ENCODE results near the gene PRICKLE2.

DNA sequence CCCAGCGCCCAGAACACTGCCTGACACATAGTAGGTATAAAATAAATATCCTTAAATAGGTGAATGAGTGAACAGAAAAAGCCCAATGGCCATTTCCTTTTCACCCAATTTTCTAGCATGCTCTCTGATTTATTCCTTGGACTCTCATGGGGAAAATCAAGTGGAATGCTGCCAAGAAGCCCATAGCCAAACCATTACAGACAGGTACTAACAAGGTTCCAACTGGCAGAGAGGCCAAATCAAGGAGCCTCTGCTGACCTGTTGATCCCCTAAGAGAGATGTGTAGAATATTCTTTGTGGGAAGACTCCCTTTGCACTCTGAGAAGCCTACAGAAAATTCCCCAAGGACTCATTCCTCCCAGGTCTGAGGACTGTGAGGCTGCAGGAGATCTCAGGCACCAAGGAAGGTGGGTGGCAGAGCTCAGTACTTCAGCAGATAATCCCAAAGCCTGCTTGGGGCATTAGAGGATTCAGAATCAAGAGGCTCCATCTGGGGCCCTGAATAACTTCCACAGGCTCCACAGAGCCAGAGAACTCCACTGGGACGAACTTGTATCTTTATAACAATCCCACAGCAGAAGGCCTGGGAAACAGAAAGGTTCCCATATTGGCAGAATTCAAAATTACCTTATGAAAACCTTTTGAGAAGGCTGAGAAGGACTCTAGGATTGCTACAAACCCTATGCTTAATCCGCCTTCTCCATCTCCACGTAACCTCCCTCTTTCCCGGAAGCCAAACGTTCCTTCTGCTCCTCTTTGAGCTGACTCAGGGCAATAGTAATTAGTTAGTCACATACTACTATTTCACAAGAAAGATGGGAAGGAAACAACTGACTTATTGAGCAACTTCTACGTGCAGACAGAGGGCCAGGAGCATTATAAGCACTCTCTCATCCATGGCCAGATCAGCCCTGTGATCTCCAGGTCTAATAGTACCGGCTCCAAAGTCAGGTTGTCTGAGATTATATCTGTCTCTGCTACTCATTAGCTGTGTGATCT lies 34.5 kb downstream of the PRICKLE2 start:
- TF ChIP-seq GATA3 (IDR thresholded peaks at IDR 0.05; ENCODE audit: low read depth, low read length): no peak
- TF ChIP-seq GATA2 (IDR thresholded peaks at IDR 0.05; ENCODE audit: low read depth, low read length): no peak
